GM13977 (cell line): ENCODE results near the gene IL17RC.

Source experiments
- DNase-seq: peaks from one replicate; pipeline ENCODE4 v3.0.0; 2012; ENCODE audit warnings: low spot score
- CTCF ChIP-seq: IDR thresholded peaks from 2 replicates; pipeline ENCODE4 v1.5.1; 2012; ENCODE audit warnings: mild to moderate bottlenecking, control low read depth; ENCODE audit not compliant: insufficient read depth; ENCODE audit errors: extremely low read depth, missing control alignments
- in situ Hi-C: fragments of 300-500 bp; cut with MboI; formaldehyde crosslinking; loops from one replicate; pipeline ENCODE4 v1.12.0; 2022; ENCODE audit warnings: low sequenced_read_pairs, low pct_unique_long_range_greater_than_20kb, mixed read lengths, inconsistent platforms; ENCODE audit not compliant: unreplicated experiment

IL17RC gene

GRCh38 chr3:9932535-9932842, 15.6 kb downstream of the IL17RC start:
- TF ChIP-seq CTCF, result no peak
- DNase-seq, result no peak
- in situ Hi-C loops, result no loop called here

DNA sequence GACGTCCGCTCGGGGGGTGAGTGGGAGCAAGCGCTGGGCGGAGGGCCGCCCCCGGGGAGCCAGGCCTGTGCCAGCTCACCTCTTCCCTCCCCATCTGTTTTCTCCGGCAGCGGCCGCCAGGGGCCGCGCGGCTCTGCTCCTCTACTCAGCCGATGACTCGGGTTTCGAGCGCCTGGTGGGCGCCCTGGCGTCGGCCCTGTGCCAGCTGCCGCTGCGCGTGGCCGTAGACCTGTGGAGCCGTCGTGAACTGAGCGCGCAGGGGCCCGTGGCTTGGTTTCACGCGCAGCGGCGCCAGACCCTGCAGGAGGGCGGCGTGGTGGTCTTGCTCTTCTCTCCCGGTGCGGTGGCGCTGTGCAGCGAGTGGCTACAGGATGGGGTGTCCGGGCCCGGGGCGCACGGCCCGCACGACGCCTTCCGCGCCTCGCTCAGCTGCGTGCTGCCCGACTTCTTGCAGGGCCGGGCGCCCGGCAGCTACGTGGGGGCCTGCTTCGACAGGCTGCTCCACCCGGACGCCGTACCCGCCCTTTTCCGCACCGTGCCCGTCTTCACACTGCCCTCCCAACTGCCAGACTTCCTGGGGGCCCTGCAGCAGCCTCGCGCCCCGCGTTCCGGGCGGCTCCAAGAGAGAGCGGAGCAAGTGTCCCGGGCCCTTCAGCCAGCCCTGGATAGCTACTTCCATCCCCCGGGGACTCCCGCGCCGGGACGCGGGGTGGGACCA, 16.1 kb downstream of the IL17RC start:
- peak; percentile 88 for DNase-seq
- peak; percentile 76 for TF ChIP-seq CTCF
- in situ Hi-C loops, result no loop called here

DNA sequence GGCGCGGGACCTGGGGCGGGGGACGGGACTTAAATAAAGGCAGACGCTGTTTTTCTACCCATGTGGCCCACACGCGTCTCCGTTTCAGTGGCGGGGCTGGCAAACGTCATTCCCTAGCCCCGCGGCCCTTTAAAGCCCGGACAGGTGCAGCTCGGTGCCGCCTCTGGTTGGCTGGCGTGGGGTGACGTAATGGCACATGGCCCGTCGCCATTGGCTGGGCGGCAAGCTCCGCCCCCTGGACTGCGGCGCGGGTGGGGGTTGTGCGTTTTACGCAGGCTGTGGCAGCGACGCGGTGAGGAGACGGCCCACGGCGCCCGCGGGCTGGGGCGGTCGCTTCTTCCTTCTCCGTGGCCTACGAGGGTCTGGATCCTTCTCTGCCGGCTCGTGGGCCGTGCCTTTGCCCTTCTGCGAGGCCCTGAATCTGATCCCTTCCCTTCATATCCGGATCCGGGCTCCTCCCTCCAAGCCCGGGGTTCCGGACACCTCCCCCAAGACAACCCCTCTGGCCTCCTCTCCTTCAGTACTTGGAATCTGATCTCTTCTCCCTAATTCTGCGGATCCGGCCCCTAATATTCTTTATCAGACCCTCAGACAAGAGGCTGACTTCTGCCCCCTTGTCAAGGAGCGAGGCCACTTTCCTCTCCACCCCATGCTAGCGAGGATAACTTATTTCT, 16.8 kb downstream of the IL17RC start, which contains the start of gene CRELD1:
Gene CRELD1 (plus strand): TSS at position 274 of the 674 bp plus-strand sequence. CDS start 605 bp downstream, outside the sequence.
- in situ Hi-C loops, result no loop called here
- TF ChIP-seq CTCF, result no peak
- peak; percentile 95 for DNase-seq

DNA sequence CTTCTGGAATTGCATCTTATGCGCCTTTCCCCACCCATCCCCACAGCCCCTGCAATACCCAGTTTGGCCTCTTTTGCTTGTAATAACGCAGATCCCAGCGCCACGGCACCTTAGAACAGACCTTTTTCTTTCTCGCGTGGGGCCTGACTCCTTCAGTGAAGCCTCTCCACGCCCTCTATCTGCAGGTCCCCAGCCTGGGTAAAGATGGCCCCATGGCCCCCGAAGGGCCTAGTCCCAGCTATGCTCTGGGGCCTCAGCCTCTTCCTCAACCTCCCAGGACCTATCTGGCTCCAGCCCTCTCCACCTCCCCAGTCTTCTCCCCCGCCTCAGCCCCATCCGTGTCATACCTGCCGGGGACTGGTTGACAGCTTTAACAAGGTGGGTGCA, 17.3 kb downstream of the IL17RC start:
- no peak for DNase-seq
- TF ChIP-seq CTCF, result peak; percentile 26
- in situ Hi-C loops, result no loop called here

- DNase-seq, result no peak
- in situ Hi-C loops, result no loop called here
- no peak for TF ChIP-seq CTCF
Measured at GRCh38 chr3:9934993-9935392, 18.1 kb downstream of the IL17RC start.

- DNase-seq, result no peak
- no peak for TF ChIP-seq CTCF
- in situ Hi-C loops, result no loop called here
Measured at GRCh38 chr3:9935966-9936510, 19.1 kb downstream of the IL17RC start.
